ENCODE measurements around the gene ARHGEF3.

ARHGEF3 gene

DNA sequence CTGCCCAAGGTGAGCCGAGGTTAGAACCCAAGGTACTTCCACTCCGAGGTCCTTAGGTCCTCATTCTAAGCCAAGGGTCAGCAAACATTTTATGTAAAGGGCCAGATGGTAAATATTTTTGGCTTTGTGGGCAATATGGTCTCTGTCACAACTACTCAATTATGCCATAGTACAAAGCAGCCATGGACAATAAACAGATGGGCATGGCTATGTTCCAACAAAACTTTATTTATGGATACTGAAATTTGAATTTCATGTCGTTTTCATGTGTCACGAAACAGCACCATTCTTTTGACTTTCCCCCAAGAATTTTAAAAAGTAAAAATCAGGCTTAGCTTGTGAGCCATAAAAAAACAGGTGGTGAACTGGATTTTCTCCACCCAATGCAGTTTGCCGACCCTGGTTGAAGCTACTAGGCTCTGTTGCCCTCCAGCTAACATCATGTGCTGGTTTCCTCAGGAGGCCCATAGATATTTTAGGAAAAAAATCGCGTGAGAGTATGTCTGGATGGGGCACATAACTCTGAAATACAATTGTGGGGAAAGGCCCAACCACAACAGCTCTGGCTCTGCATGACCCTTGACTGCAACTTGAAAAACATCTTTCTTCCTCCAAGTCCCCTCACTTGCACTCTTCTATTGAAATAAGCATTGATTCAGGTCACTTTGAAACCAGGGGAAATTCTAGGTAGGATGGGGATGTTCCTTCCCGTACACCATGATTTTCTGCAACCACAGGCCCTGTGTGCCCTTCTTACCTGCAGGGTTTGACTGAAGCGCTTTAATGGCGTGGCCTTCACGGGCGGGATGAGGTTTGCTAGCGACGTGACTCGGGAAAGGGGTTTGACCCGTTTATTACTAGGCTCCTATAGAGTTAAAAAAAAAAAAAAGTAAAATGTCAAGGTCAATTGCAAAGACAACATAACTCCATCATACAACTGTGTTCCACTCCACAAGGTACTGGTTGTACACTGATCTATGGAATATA, 28.5 kb downstream of the ARHGEF3 start:
- H3K9me3 ChIP-seq (ENCODE audit: control insufficient read depth, insufficient read depth, low read depth, low read length) = no peaks in the 10 kb centered on the region
- no peak overlapping the region for H3K4me3 ChIP-seq (ENCODE audit: low read depth, low read length)
- peaks cover 0 to 12% of the 10 kb centered on the region in 2 experiments; a peak in 1 of 3 replicates for H3K36me3 ChIP-seq (ENCODE audit: control insufficient read depth in 2 of 2, insufficient read depth in 1 of 2, low read length in 2 of 2)
- no peak overlapping the region for H3K27ac ChIP-seq (ENCODE audit: extremely low read depth, low read depth, low read length)
- TF ChIP-seq, protein P1, sequence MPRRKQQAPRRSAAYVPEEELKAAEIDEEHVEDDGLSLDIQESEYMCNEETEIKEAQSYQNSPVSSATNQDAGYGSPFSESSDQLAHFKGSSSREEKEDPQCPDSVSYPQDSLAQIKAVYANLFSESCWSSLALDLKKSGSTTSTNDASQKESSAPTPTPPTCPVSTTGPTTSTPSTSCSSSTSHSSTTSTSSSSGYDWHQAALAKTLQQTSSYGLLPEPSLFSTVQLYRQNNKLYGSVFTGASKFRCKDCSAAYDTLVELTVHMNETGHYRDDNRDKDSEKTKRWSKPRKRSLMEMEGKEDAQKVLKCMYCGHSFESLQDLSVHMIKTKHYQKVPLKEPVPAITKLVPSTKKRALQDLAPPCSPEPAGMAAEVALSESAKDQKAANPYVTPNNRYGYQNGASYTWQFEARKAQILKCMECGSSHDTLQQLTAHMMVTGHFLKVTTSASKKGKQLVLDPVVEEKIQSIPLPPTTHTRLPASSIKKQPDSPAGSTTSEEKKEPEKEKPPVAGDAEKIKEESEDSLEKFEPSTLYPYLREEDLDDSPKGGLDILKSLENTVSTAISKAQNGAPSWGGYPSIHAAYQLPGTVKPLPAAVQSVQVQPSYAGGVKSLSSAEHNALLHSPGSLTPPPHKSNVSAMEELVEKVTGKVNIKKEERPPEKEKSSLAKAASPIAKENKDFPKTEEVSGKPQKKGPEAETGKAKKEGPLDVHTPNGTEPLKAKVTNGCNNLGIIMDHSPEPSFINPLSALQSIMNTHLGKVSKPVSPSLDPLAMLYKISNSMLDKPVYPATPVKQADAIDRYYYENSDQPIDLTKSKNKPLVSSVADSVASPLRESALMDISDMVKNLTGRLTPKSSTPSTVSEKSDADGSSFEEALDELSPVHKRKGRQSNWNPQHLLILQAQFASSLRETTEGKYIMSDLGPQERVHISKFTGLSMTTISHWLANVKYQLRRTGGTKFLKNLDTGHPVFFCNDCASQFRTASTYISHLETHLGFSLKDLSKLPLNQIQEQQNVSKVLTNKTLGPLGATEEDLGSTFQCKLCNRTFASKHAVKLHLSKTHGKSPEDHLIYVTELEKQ (tag by site-specific recombination; IDR thresholded peaks at IDR 0.05; ENCODE audit: borderline replicate concordance) = no peak
- no peak for TF ChIP-seq ZNF366 (tag by site-specific recombination; conservative IDR thresholded peaks at IDR 0.05)
- no peak for TF ChIP-seq ZNF707 (tag by site-specific recombination; IDR thresholded peaks at IDR 0.05)
- TF ChIP-seq ZNF558 (tag by site-specific recombination; IDR thresholded peaks at IDR 0.05) = no peak
- no peak for TF ChIP-seq ZNF266 (tag by site-specific recombination; IDR thresholded peaks at IDR 0.05; ENCODE audit: low read depth)
- no peak for TF ChIP-seq MZF1 (tag by site-specific recombination; IDR thresholded peaks at IDR 0.05; ENCODE audit: borderline replicate concordance)
- no peak for TF ChIP-seq ZIC2 (tag by site-specific recombination; IDR thresholded peaks at IDR 0.05)
- TF ChIP-seq KLF8 (tag by site-specific recombination; IDR thresholded peaks at IDR 0.05) = no peak
- TF ChIP-seq ZSCAN16 (tag by site-specific recombination; IDR thresholded peaks at IDR 0.05) = no peak
- TF ChIP-seq, protein P2, sequence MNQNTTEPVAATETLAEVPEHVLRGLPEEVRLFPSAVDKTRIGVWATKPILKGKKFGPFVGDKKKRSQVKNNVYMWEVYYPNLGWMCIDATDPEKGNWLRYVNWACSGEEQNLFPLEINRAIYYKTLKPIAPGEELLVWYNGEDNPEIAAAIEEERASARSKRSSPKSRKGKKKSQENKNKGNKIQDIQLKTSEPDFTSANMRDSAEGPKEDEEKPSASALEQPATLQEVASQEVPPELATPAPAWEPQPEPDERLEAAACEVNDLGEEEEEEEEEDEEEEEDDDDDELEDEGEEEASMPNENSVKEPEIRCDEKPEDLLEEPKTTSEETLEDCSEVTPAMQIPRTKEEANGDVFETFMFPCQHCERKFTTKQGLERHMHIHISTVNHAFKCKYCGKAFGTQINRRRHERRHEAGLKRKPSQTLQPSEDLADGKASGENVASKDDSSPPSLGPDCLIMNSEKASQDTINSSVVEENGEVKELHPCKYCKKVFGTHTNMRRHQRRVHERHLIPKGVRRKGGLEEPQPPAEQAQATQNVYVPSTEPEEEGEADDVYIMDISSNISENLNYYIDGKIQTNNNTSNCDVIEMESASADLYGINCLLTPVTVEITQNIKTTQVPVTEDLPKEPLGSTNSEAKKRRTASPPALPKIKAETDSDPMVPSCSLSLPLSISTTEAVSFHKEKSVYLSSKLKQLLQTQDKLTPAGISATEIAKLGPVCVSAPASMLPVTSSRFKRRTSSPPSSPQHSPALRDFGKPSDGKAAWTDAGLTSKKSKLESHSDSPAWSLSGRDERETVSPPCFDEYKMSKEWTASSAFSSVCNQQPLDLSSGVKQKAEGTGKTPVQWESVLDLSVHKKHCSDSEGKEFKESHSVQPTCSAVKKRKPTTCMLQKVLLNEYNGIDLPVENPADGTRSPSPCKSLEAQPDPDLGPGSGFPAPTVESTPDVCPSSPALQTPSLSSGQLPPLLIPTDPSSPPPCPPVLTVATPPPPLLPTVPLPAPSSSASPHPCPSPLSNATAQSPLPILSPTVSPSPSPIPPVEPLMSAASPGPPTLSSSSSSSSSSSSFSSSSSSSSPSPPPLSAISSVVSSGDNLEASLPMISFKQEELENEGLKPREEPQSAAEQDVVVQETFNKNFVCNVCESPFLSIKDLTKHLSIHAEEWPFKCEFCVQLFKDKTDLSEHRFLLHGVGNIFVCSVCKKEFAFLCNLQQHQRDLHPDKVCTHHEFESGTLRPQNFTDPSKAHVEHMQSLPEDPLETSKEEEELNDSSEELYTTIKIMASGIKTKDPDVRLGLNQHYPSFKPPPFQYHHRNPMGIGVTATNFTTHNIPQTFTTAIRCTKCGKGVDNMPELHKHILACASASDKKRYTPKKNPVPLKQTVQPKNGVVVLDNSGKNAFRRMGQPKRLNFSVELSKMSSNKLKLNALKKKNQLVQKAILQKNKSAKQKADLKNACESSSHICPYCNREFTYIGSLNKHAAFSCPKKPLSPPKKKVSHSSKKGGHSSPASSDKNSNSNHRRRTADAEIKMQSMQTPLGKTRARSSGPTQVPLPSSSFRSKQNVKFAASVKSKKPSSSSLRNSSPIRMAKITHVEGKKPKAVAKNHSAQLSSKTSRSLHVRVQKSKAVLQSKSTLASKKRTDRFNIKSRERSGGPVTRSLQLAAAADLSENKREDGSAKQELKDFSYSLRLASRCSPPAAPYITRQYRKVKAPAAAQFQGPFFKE (tag by site-specific recombination; IDR thresholded peaks at IDR 0.05; ENCODE audit: borderline replicate concordance) = no peak
- no peak for TF ChIP-seq ZNF433 (tag by site-specific recombination; IDR thresholded peaks at IDR 0.05; ENCODE audit: low read depth)
- TF ChIP-seq ZNF138 (tag by site-specific recombination; IDR thresholded peaks at IDR 0.05; ENCODE audit: borderline replicate concordance) = no peak
- no peak for TF ChIP-seq KLF7 (tag by site-specific recombination; IDR thresholded peaks at IDR 0.05; ENCODE audit: borderline replicate concordance)
- TF ChIP-seq ZNF391 (tag by site-specific recombination; IDR thresholded peaks at IDR 0.05; ENCODE audit: borderline replicate concordance, low read depth) = no peak
- no peak for TF ChIP-seq ZNF146 (tag by site-specific recombination; IDR thresholded peaks at IDR 0.05)
- TF ChIP-seq ZNF529 (tag by site-specific recombination; IDR thresholded peaks at IDR 0.05; ENCODE audit: insufficient replicate concordance) = no peak
- no peak for TF ChIP-seq ZNF341 (tag by site-specific recombination; IDR thresholded peaks at IDR 0.05; ENCODE audit: low read depth)
- H3K4me1 ChIP-seq (ENCODE audit: control insufficient read depth, insufficient read depth, low read length) = no peaks in the 10 kb centered on the region
- CTCF ChIA-PET = interaction anchor here (1.0 kb wide), 1 partner anchor 27 kb away, joined by 3 read pairs; no protein-coding TSS in a partner anchor
- POLR2A ChIA-PET = no interaction called here

Measured in HEK293 (cell line).